ENCODE measurements around the gene TBC1D13. TPM values are rescaled to one million over a fixed set of nuclear protein-coding genes. Genes with fewer than 3 reads are reported as not detected.

TBC1D13 gene
- polyA plus RNA-seq, 3 donors from 2014 or later, result 16.4 to 30.7 (median 19.4) TPM

- no peak for DNase-seq
- no peaks in the 10 kb centered on the region for H3K9me3 Mint-ChIP-seq
- peak overlapping the region in 3 of 6 donors; percentile 39 to 85 (median 49) for H3K27ac Mint-ChIP-seq
- H3K4me1 Mint-ChIP-seq, result peaks cover 14 to 18% of the 10 kb centered on the region in 2 donors
- peaks cover 0 to 6% (median 3%) of the 10 kb centered on the region in 3 donors for H3K36me3 Mint-ChIP-seq
- H3K27me3 Mint-ChIP-seq (ENCODE audit: low read depth in 3 of 3), result peaks cover 2 to 9% (median 5%) of the 10 kb centered on the region in 3 donors
- peak overlapping the region; percentile 33 to 86 (median 84) for H3K4me3 Mint-ChIP-seq
Measured at GRCh38 chr9:128819716-128820664, 32.9 kb downstream of the TBC1D13 start.

GRCh38 chr9:128820665-128821583 is 33.9 kb downstream of the TBC1D13 start:
- H3K4me3 Mint-ChIP-seq, result peak overlapping the region; percentile 14 to 86 (median 33)
- H3K27me3 Mint-ChIP-seq (ENCODE audit: low read depth in 3 of 3), result peaks cover 2 to 9% (median 5%) of the 10 kb centered on the region in 3 donors
- no peaks in the 10 kb centered on the region for H3K9me3 Mint-ChIP-seq
- peaks cover 0 to 11% (median 3%) of the 10 kb centered on the region in 3 donors for H3K36me3 Mint-ChIP-seq
- H3K4me1 Mint-ChIP-seq, result peaks cover 14 to 18% of the 10 kb centered on the region in 2 donors
- H3K27ac Mint-ChIP-seq, result peak overlapping the region in 2 of 6 donors; percentile 17 to 40
- no peak for DNase-seq

GRCh38 chr9:128821584-128822406 is 34.7 kb downstream of the TBC1D13 start:
- no peaks in the 10 kb centered on the region for H3K9me3 Mint-ChIP-seq
- peaks cover 14 to 18% of the 10 kb centered on the region in 2 donors for H3K4me1 Mint-ChIP-seq
- no peak overlapping the region for H3K4me3 Mint-ChIP-seq
- H3K27ac Mint-ChIP-seq, result no peak overlapping the region
- DNase-seq, result no peak
- peaks cover 2 to 8% (median 5%) of the 10 kb centered on the region in 3 donors for H3K27me3 Mint-ChIP-seq (ENCODE audit: low read depth in 3 of 3)
- H3K36me3 Mint-ChIP-seq, result peaks cover 0 to 11% (median 3%) of the 10 kb centered on the region in 3 donors

GRCh38 chr9:128822407-128823042 is 35.5 kb downstream of the TBC1D13 start:
- H3K27me3 Mint-ChIP-seq (ENCODE audit: low read depth in 3 of 3), result peaks cover 2 to 8% (median 5%) of the 10 kb centered on the region in 3 donors
- H3K4me1 Mint-ChIP-seq, result peaks cover 20 to 22% of the 10 kb centered on the region in 2 donors
- no peak for DNase-seq
- no peaks in the 10 kb centered on the region for H3K9me3 Mint-ChIP-seq
- H3K4me3 Mint-ChIP-seq, result no peak overlapping the region
- H3K36me3 Mint-ChIP-seq, result peaks cover 0 to 11% (median 3%) of the 10 kb centered on the region in 3 donors
- no peak overlapping the region for H3K27ac Mint-ChIP-seq

GRCh38 chr9:128823362-128823902 is 36.4 kb downstream of the TBC1D13 start:
- Mint-ChIP-seq H3K4me3 (no peak overlapping the region), H3K4me1 (peaks cover 19 to 23% of the 10 kb centered on the region in 2 donors), H3K36me3 (peaks cover 0 to 11% (median 3%) of the 10 kb centered on the region in 3 donors), H3K27me3 (ENCODE audit: low read depth in 3 of 3) (peaks cover 0 to 6% (median 2%) of the 10 kb centered on the region in 3 donors), H3K9me3 (no peaks in the 10 kb centered on the region), H3K27ac (no peak overlapping the region)
- no peak for DNase-seq

GRCh38 chr9:128823903-128824406 is 36.9 kb downstream of the TBC1D13 start:
- no peak for DNase-seq
- Mint-ChIP-seq H3K9me3 (no peaks in the 10 kb centered on the region), H3K4me1 (peaks cover 25 to 29% of the 10 kb centered on the region in 2 donors), H3K27ac (no peak overlapping the region), H3K36me3 (peaks cover 0 to 11% (median 3%) of the 10 kb centered on the region in 3 donors), H3K4me3 (no peak overlapping the region), H3K27me3 (ENCODE audit: low read depth in 3 of 3) (peaks cover 0 to 8% (median 2%) of the 10 kb centered on the region in 3 donors)

- H3K4me3 Mint-ChIP-seq, result no peak overlapping the region
- H3K4me1 Mint-ChIP-seq, result peaks cover 25 to 30% of the 10 kb centered on the region in 2 donors
- H3K9me3 Mint-ChIP-seq, result no peaks in the 10 kb centered on the region
- peaks cover 2 to 10% (median 2%) of the 10 kb centered on the region in 3 donors for H3K27me3 Mint-ChIP-seq (ENCODE audit: low read depth in 3 of 3)
- no peak for DNase-seq
- H3K36me3 Mint-ChIP-seq, result peaks cover 0 to 11% (median 3%) of the 10 kb centered on the region in 3 donors
- no peak overlapping the region for H3K27ac Mint-ChIP-seq
Measured at GRCh38 chr9:128824911-128825310, 37.9 kb downstream of the TBC1D13 start.

GRCh38 chr9:128825923-128826700 is 39.1 kb downstream of the TBC1D13 start:
- no peak overlapping the region for H3K27ac Mint-ChIP-seq
- H3K36me3 Mint-ChIP-seq, result peaks cover 0 to 11% (median 3%) of the 10 kb centered on the region in 3 donors
- no peak overlapping the region for H3K4me3 Mint-ChIP-seq
- DNase-seq, result no peak
- peaks cover 29 to 33% of the 10 kb centered on the region in 2 donors for H3K4me1 Mint-ChIP-seq
- H3K9me3 Mint-ChIP-seq, result no peaks in the 10 kb centered on the region
- H3K27me3 Mint-ChIP-seq (ENCODE audit: low read depth in 3 of 3), result peaks cover 2 to 10% (median 2%) of the 10 kb centered on the region in 3 donors

GRCh38 chr9:128828267-128828666 is 41.2 kb downstream of the TBC1D13 start:
- H3K4me3 Mint-ChIP-seq, result peak overlapping the region; percentile 90 to 99 (median 97)
- no peaks in the 10 kb centered on the region for H3K9me3 Mint-ChIP-seq

GRCh38 chr9:128828719-128829452 is 41.8 kb downstream of the TBC1D13 start:
- no peaks in the 10 kb centered on the region for H3K9me3 Mint-ChIP-seq
- peaks cover 27 to 33% of the 10 kb centered on the region in 2 donors for H3K4me1 Mint-ChIP-seq
- DNase-seq, result no peak
- H3K27ac Mint-ChIP-seq, result peak overlapping the region; percentile 82 to 98 (median 91)
- H3K27me3 Mint-ChIP-seq (ENCODE audit: low read depth in 3 of 3), result peaks cover 2 to 7% (median 2%) of the 10 kb centered on the region in 3 donors
- H3K4me3 Mint-ChIP-seq, result peak overlapping the region; percentile 90 to 99 (median 97)
- peaks cover 0 to 8% (median 4%) of the 10 kb centered on the region in 3 donors for H3K36me3 Mint-ChIP-seq

More at GRCh38 chr9:128828267-128828666, 41.2 kb downstream of the TBC1D13 start:
- H3K27ac Mint-ChIP-seq, result peak overlapping the region; percentile 82 to 98 (median 91)
- peaks cover 2 to 7% (median 2%) of the 10 kb centered on the region in 3 donors for H3K27me3 Mint-ChIP-seq (ENCODE audit: low read depth in 3 of 3)
- H3K36me3 Mint-ChIP-seq, result peaks cover 0 to 8% (median 4%) of the 10 kb centered on the region in 3 donors
- H3K4me1 Mint-ChIP-seq, result peaks cover 27 to 33% of the 10 kb centered on the region in 2 donors
- DNase-seq, result no peak
